Fibroblast of skin of right biceps (primary cell): Measurements from ENCODE around the gene MFN1.

Experiments
- DNase-seq: peaks from one replicate; pipeline ENCODE4 v3.0.0-alpha.2; 2013

Gene MFN1

DNA sequence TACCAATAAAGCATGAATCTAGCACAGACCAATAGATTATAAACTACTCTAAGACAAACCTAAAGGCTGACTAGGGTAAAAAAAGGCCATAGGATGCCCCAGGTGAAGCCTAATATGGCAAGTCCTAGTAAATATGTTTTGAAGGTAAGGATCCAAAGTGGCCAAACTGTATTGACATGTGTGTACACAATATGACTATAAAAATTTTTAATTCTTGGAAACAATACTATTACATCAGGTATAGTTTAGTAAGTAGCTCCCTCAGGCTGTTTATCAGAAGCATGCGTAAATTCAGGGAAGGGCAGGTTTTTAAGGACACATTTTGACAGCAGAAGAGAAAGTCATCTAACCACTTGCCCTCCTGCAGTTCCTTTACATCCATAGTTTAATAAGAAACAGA lies 84.9 kb downstream of the MFN1 start:
- no peak for DNase-seq

GRCh38 chr3:179436517-179436916 lies 89.0 kb downstream of the MFN1 start:
- DNase-seq: no peak

GRCh38 chr3:179438841-179439240 lies 91.3 kb downstream of the MFN1 start:
- no peak for DNase-seq
